ENCODE data around the gene CLCN1. TPM values are rescaled to one million over a fixed set of nuclear protein-coding genes. Genes with fewer than 3 reads are reported as not detected.

Gene CLCN1
- total RNA-seq, 1 experiment from 2014 or later = 0.55 TPM

GRCh38 chr7:143360788-143361551 is 45.1 kb downstream of the CLCN1 start:
- no peaks in the 10 kb centered on the region; the same call in 1 of the 2 replicates for H3K4me1 ChIP-seq (ENCODE audit: insufficient read depth, low read length)
- no peaks in the 10 kb centered on the region for H3K9me3 ChIP-seq (ENCODE audit: low read length)
- peaks cover 9% of the 10 kb centered on the region for H3K27me3 ChIP-seq (ENCODE audit: low read length)
- ChIA-PET POLR2A (ENCODE audit: unreplicated experiment) (no interaction called here), CTCF (no interaction called here)
- H3K36me3 ChIP-seq (ENCODE audit: low read depth, low read length) = no peaks in the 10 kb centered on the region
- DNase-seq (no peak), ATAC-seq (peak; percentile 18)
- H3F3A ChIP-seq (ENCODE audit: low read length, unreplicated experiment) = no peaks in the 10 kb centered on the region
- H2AFZ ChIP-seq (ENCODE audit: low read length) = peak overlapping the region; percentile 82; the same call in 1 of the 2 replicates
- no peak for TF ChIP-seq EZH2phosphoT487 (IDR thresholded peaks at IDR 0.05; ENCODE audit: borderline replicate concordance, low read length)
- no peak for TF ChIP-seq EZH2 (IDR thresholded peaks at IDR 0.05; ENCODE audit: low read length, unreplicated experiment)
- TF ChIP-seq CTCF (conservative IDR thresholded peaks at IDR 0.05; ENCODE audit: low read depth, low read length) = no peak
- H3K9ac ChIP-seq (ENCODE audit: low read length) = no peak overlapping the region
- intact Hi-C loops (cut with micrococcal nuclease) = loop anchor here (1.0 kb wide), 1 partner anchor 24 kb away; no protein-coding TSS in a partner anchor
- TSS peak; percentile 8 for BruUV-seq (replicated peaks)
- no peak overlapping the region for H3K27ac ChIP-seq (ENCODE audit: low read length)
- H3K4me2 ChIP-seq (ENCODE audit: low read length) = peak overlapping the region; percentile 95
- no peaks in the 10 kb centered on the region for H3K79me2 ChIP-seq (ENCODE audit: low read length)
- H3K9me2 ChIP-seq (replicated peaks; ENCODE audit: low read length) = no peaks in the 10 kb centered on the region
- H4K20me1 ChIP-seq (ENCODE audit: low read length) = no peaks in the 10 kb centered on the region
- peak overlapping the region; percentile 82 for H3K4me3 ChIP-seq (ENCODE audit: low read length)

GRCh38 chr7:143361552-143362130 is 45.7 kb downstream of the CLCN1 start:
- ATAC-seq = peak; percentile 50
- Histone ChIP-seq H3K27ac (ENCODE audit: low read length) (no peak overlapping the region), H3K9ac (ENCODE audit: low read length) (no peak overlapping the region)

More at GRCh38 chr7:143361552-143362130, 45.7 kb downstream of the CLCN1 start:
- H3K9me2 ChIP-seq (replicated peaks; ENCODE audit: low read length) = no peaks in the 10 kb centered on the region
- H3K27me3 ChIP-seq (ENCODE audit: low read length) = peaks cover 9% of the 10 kb centered on the region
- H2AFZ ChIP-seq (ENCODE audit: low read length) = peak overlapping the region; percentile 82
- H3K4me1 ChIP-seq (ENCODE audit: insufficient read depth, low read length) = no peaks in the 10 kb centered on the region; the same call in 1 of the 2 replicates
- H4K20me1 ChIP-seq (ENCODE audit: low read length) = no peaks in the 10 kb centered on the region
- BruUV-seq (replicated peaks) = no TSS peak
- H3K4me3 ChIP-seq (ENCODE audit: low read length) = peak overlapping the region; percentile 82
- POLR2A ChIA-PET (ENCODE audit: unreplicated experiment) = no interaction called here
- CTCF ChIA-PET = no interaction called here
- intact Hi-C loops (cut with micrococcal nuclease) = loop anchor here (1.0 kb wide), 1 partner anchor 24 kb away; no protein-coding TSS in a partner anchor
- no peak for DNase-seq
- H3K4me2 ChIP-seq (ENCODE audit: low read length) = peak overlapping the region; percentile 95
- no peaks in the 10 kb centered on the region for H3K9me3 ChIP-seq (ENCODE audit: low read length)
- TF ChIP-seq CTCF (conservative IDR thresholded peaks at IDR 0.05; ENCODE audit: low read depth, low read length) (no peak), EZH2 (IDR thresholded peaks at IDR 0.05; ENCODE audit: low read length, unreplicated experiment) (no peak), EZH2phosphoT487 (IDR thresholded peaks at IDR 0.05; ENCODE audit: borderline replicate concordance, low read length) (no peak)
- no peaks in the 10 kb centered on the region for H3F3A ChIP-seq (ENCODE audit: low read length, unreplicated experiment)
- H3K79me2 ChIP-seq (ENCODE audit: low read length) = no peaks in the 10 kb centered on the region
- H3K36me3 ChIP-seq (ENCODE audit: low read depth, low read length) = no peaks in the 10 kb centered on the region
